SK-N-SH (cell line): Measurements from ENCODE around the gene DNMT3A. TPM values are rescaled to one million over a fixed set of nuclear protein-coding genes. Genes with fewer than 3 reads are reported as not detected.

Source experiments
- CTCF ChIA-PET: fragments of 300-600, 350-600 bp; formaldehyde crosslinking; extraction: SDS; loops from one replicate; lab custom pipeline; 2021; lab: Yijun Ruan, JAX
- POLR2A ChIA-PET: fragments of 350-600 bp; sonication (Branson Sonifier 250); formaldehyde crosslinking; extraction: SDS; loops from one replicate; lab custom pipeline; 2020; ENCODE audit warnings: antibody characterized with exemption, inconsistent platforms; lab: Yijun Ruan, JAX
- DNase-seq: peaks from one replicate; pipeline ENCODE4 v3.0.0; 2012
- H2AFZ ChIP-seq: fragments of 200-600 bp; sonication (generic); 2 replicates; pipeline ENCODE4 v1.8.1; 2016; ENCODE audit warnings: antibody characterized with exemption, mild to moderate bottlenecking, low read depth
- H3F3A ChIP-seq: fragments of 200-600 bp; sonication (generic); replicated peaks from 2 replicates; pipeline ENCODE3; 2016; ENCODE audit warnings: antibody characterized with exemption, mild to moderate bottlenecking; ENCODE audit not compliant: insufficient read depth
- H3K27ac ChIP-seq, 2 experiments: fragments of 200-500 bp in 1 of 2; fragments of 200-600 bp in 1 of 2; sonication (Bioruptor generic) in 1 of 2; sonication (generic), shearing (Covaris generic) in 1 of 2; 2 replicates each; pipeline versions ENCODE4 v1.5.1 to v1.6.1; 2014 to 2016; ENCODE audit warnings: low read depth in 2 of 2, inconsistent platforms in 1 of 2, low read length in 1 of 2, mild to moderate bottlenecking in 1 of 2, mixed read lengths in 1 of 2
- H3K27me3 ChIP-seq: fragments of 200-600 bp; sonication (generic), shearing (Covaris generic); 2 replicates; pipeline ENCODE4 v1.6.1; 2016; ENCODE audit warnings: mixed run types; ENCODE audit not compliant: insufficient read depth
- H3K36me3 ChIP-seq, 2 experiments: fragments of 200-500 bp in 1 of 2; fragments of 200-600 bp in 1 of 2; sonication (Bioruptor generic) in 1 of 2; sonication (generic) in 1 of 2; replicated peaks in 1 of 2; 2 replicates each; pipeline versions ENCODE3 to v1.5.1; 2014 to 2016; ENCODE audit warnings: low read length in 1 of 2, mild to moderate bottlenecking in 1 of 2; ENCODE audit not compliant: insufficient read depth in 2 of 2, control insufficient read depth in 1 of 2
- H3K4me1 ChIP-seq, 2 experiments: fragments of 200-500 bp in 1 of 2; fragments of 200-600 bp in 1 of 2; sonication (Bioruptor generic) in 1 of 2; sonication (generic), shearing (Covaris generic) in 1 of 2; 2 replicates each; pipeline versions ENCODE4 v1.5.1 to v1.6.1; 2014 to 2016; ENCODE audit warnings: low read depth in 1 of 2, low read length in 1 of 2, mixed run types in 1 of 2; ENCODE audit not compliant: insufficient read depth in 2 of 2, control insufficient read depth in 1 of 2
- H3K4me2 ChIP-seq: fragments of 200-600 bp; sonication (generic), shearing (Covaris generic); 2 replicates; pipeline ENCODE4 v1.6.1; 2017; ENCODE audit warnings: mixed run types
- H3K4me3 ChIP-seq, 2 experiments: fragments of 200-500 bp in 1 of 2; fragments of 200-600 bp in 1 of 2; sonication (Bioruptor generic) in 1 of 2; sonication (generic), shearing (Covaris generic) in 1 of 2; 2 replicates each; pipeline versions ENCODE4 v1.5.1 to v1.8.1; 2014 to 2016; ENCODE audit warnings: low read depth in 2 of 2, inconsistent platforms in 1 of 2, low read length in 1 of 2, mild to moderate bottlenecking in 1 of 2, mixed read lengths in 1 of 2, moderate library complexity in 1 of 2
- H3K79me2 ChIP-seq: fragments of 200-600 bp; sonication (generic); 2 replicates; pipeline ENCODE4 v1.8.1; 2017; ENCODE audit warnings: mild to moderate bottlenecking; ENCODE audit not compliant: insufficient read depth
- H3K9ac ChIP-seq: fragments of 200-600 bp; sonication (generic); 2 replicates; pipeline ENCODE4 v1.6.1; 2017; ENCODE audit warnings: mixed run types
- H3K9me2 ChIP-seq: fragments of 200-600 bp; sonication (generic); 2 replicates; pipeline ENCODE4 v1.6.1; 2017; ENCODE audit warnings: mixed run types
- H3K9me3 ChIP-seq: fragments of 200-600 bp; sonication (generic); 2 replicates; pipeline ENCODE4 v1.6.1; 2017; ENCODE audit warnings: mixed run types, mild to moderate bottlenecking, moderate library complexity
- H4K20me1 ChIP-seq: fragments of 200-600 bp; sonication (generic); 2 replicates; pipeline ENCODE4 v1.6.1; 2017; ENCODE audit warnings: mild to moderate bottlenecking, mixed run types; ENCODE audit not compliant: insufficient read depth
- CHD2 ChIP-seq: fragments of 150-350 bp; IDR thresholded peaks from 2 replicates; pipeline ENCODE4 v1.6.1; 2018; ENCODE audit warnings: low read length; ENCODE audit not compliant: partially characterized antibody
- CTCF ChIP-seq: fragments of 200-600 bp; sonication (generic); IDR thresholded peaks from 2 replicates; pipeline ENCODE4 v1.6.1; 2017; ENCODE audit warnings: antibody characterized with exemption, mild to moderate bottlenecking, moderate library complexity
- ELF1 ChIP-seq: IDR thresholded peaks from 2 replicates; pipeline ENCODE4 v1.4.0; 2012
- FOSL2 ChIP-seq: IDR thresholded peaks from 2 replicates; pipeline ENCODE4 v1.4.0; 2012; ENCODE audit warnings: low read depth, mild to moderate bottlenecking, moderate library complexity, borderline replicate concordance
- FOXM1 ChIP-seq: IDR thresholded peaks from 2 replicates; pipeline ENCODE4 v1.4.0; 2012; ENCODE audit warnings: low read depth, mild to moderate bottlenecking
- GABPA ChIP-seq: IDR thresholded peaks from 2 replicates; pipeline ENCODE4 v1.4.0; 2012; ENCODE audit warnings: low read depth, mild to moderate bottlenecking
- JUND ChIP-seq: IDR thresholded peaks from 2 replicates; pipeline ENCODE4 v1.4.0; 2012
- MAX ChIP-seq: IDR thresholded peaks from 2 replicates; pipeline ENCODE4 v1.4.0; 2012; ENCODE audit warnings: low read depth
- NFIC ChIP-seq: IDR thresholded peaks from 2 replicates; pipeline ENCODE4 v1.4.0; 2012; ENCODE audit warnings: borderline replicate concordance
- NRF1 ChIP-seq: IDR thresholded peaks from 2 replicates; pipeline ENCODE4 v1.6.1; 2012; ENCODE audit warnings: low read depth, mild to moderate bottlenecking, low read length
- PBX3 ChIP-seq: IDR thresholded peaks from 2 replicates; pipeline ENCODE4; 2012
- POLR2AphosphoS5 ChIP-seq: IDR thresholded peaks from 2 replicates; pipeline ENCODE4 v1.6.1; 2012; ENCODE audit warnings: low read depth, low read length
- RAD21 ChIP-seq: IDR thresholded peaks from 2 replicates; pipeline ENCODE4 v1.6.1; 2012; ENCODE audit warnings: mild to moderate bottlenecking, low read length
- RFX5 ChIP-seq: IDR thresholded peaks from 2 replicates; pipeline ENCODE4 v1.6.1; 2012; ENCODE audit warnings: mild to moderate bottlenecking, improper control_type of control experiment, low read length
- RXRA ChIP-seq: IDR thresholded peaks from 2 replicates; pipeline ENCODE4 v1.4.0; 2012; ENCODE audit warnings: low read depth, mild to moderate bottlenecking, borderline replicate concordance
- TAF1 ChIP-seq: IDR thresholded peaks from 2 replicates; pipeline ENCODE4 v1.6.1; 2012; ENCODE audit warnings: low read depth, mild to moderate bottlenecking, low read length, moderate library complexity, borderline replicate concordance
- TEAD4 ChIP-seq: IDR thresholded peaks from 2 replicates; pipeline ENCODE4 v1.4.0; 2012; ENCODE audit warnings: mild to moderate bottlenecking, borderline replicate concordance; ENCODE audit not compliant: insufficient read depth
- ZBTB33 ChIP-seq: IDR thresholded peaks from 2 replicates; pipeline ENCODE4 v1.4.0; 2012; ENCODE audit warnings: low read depth, borderline replicate concordance
- WGBS: methylation state at CpG from one replicate; pipeline ENCODE4 v1.1.6; 2017; ENCODE audit warnings: low lambda C conversion rate; 5-methylcytosine and 5-hydroxymethylcytosine counted together
- polyA plus RNA-seq, 3 experiments: library from polyadenylated mRNA; depleted of rRNA; stranded (reverse); fragments of >200 nt; gene quantifications; 2 replicates each; pipeline ENCODE4 v1.2.3, GENCODE V29; 2012

DNMT3A gene
- polyA plus RNA-seq, 1 of the 3 experiments (the other 2 are of a cell fraction), result 5.6 TPM

GRCh38 chr2:25236736-25237135 is 105.0 kb downstream of the DNMT3A start:
- H3K4me3 ChIP-seq, result no peak overlapping the region
- H3K27ac ChIP-seq, result no peak overlapping the region; a peak in 1 of 4 replicates
- H3K9ac ChIP-seq, result no peak overlapping the region
- no peaks in the 10 kb centered on the region for H3K9me3 ChIP-seq
- no peak for TF ChIP-seq POLR2AphosphoS5
- TF ChIP-seq FOXM1, result no peak
- no peak for TF ChIP-seq NRF1
- no peak for TF ChIP-seq TAF1
- TF ChIP-seq RXRA, result no peak
- no peak for TF ChIP-seq ELF1
- no peak for TF ChIP-seq GABPA
- no peak for TF ChIP-seq TEAD4
- TF ChIP-seq MAX, result no peak
- no peak for TF ChIP-seq PBX3
- no peak for TF ChIP-seq RAD21
- no peak for TF ChIP-seq CHD2
- TF ChIP-seq CTCF, result no peak
- TF ChIP-seq RFX5, result no peak
- no peak for TF ChIP-seq ZBTB33
- TF ChIP-seq JUND, result no peak
- no peak for TF ChIP-seq NFIC
- TF ChIP-seq FOSL2, result no peak
- no peaks in the 10 kb centered on the region for H4K20me1 ChIP-seq
- H3K36me3 ChIP-seq, result peaks cover 36 to 94% of the 10 kb centered on the region in 2 experiments
- no peak for DNase-seq
- H2AFZ ChIP-seq, result no peak overlapping the region
- no peaks in the 10 kb centered on the region for H3K9me2 ChIP-seq
- POLR2A ChIA-PET, result interaction anchor here (1.1 kb wide), 1 partner anchor 9 kb away, joined by 8 read pairs; no protein-coding TSS in a partner anchor
- WGBS, result 90% methylated on average over 8 of the region's 8 CpGs
- peaks cover 0 to 4% of the 10 kb centered on the region in 2 experiments; a peak in 1 of 4 replicates for H3K4me1 ChIP-seq
- no peak overlapping the region for H3K4me2 ChIP-seq
- H3K27me3 ChIP-seq, result no peaks in the 10 kb centered on the region
- CTCF ChIA-PET, result interaction anchor here (0.8 to 9.7 kb wide), 4 partner anchors 8 to 331 kb away, joined by 4 to 94 read pairs (median 5); no protein-coding TSS in a partner anchor
- H3K79me2 ChIP-seq, result no peaks in the 10 kb centered on the region
- H3F3A ChIP-seq, result no peaks in the 10 kb centered on the region
